GM11168 (cell line): ENCODE measurements around the gene TLE1.

Experiments
- in situ Hi-C: fragments of 300-500 bp; cut with MboI; formaldehyde crosslinking; loops from one replicate; pipeline ENCODE4 v1.12.0; 2022; ENCODE audit warnings: low sequenced_read_pairs; ENCODE audit not compliant: unreplicated experiment

The TLE1 gene

GRCh38 chr9:81586786-81587185, 102.6 kb downstream of the TLE1 start:
- in situ Hi-C loops, result no loop called here

GRCh38 chr9:81585191-81585763, 104.1 kb downstream of the TLE1 start:
- in situ Hi-C loops, result no loop called here

- in situ Hi-C loops, result no loop called here
Measured at GRCh38 chr9:81584099-81584498, 105.2 kb downstream of the TLE1 start.

GRCh38 chr9:81581986-81582385, 107.4 kb downstream of the TLE1 start:
- in situ Hi-C loops, result no loop called here

GRCh38 chr9:81579381-81579780, 110.0 kb downstream of the TLE1 start:
- in situ Hi-C loops, result no loop called here

- in situ Hi-C loops, result no loop called here
Measured at GRCh38 chr9:81578606-81579005, 110.7 kb downstream of the TLE1 start.

- in situ Hi-C loops, result no loop called here
Measured at GRCh38 chr9:81575956-81576355, 113.4 kb downstream of the TLE1 start.

GRCh38 chr9:81574405-81574804, 114.9 kb downstream of the TLE1 start:
- in situ Hi-C loops, result no loop called here

GRCh38 chr9:81573415-81574321, 115.7 kb downstream of the TLE1 start:
- in situ Hi-C loops, result no loop called here

GRCh38 chr9:81570083-81570482, 119.3 kb downstream of the TLE1 start:
- in situ Hi-C loops, result no loop called here

- in situ Hi-C loops, result no loop called here
Measured at GRCh38 chr9:81566074-81566698, 123.2 kb downstream of the TLE1 start.

GRCh38 chr9:81565609-81566008, 123.7 kb downstream of the TLE1 start:
- in situ Hi-C loops, result no loop called here

GRCh38 chr9:81565144-81565543, 124.2 kb downstream of the TLE1 start:
- in situ Hi-C loops, result no loop called here

- in situ Hi-C loops, result no loop called here
Measured at GRCh38 chr9:81564632-81565031, 124.7 kb downstream of the TLE1 start.

GRCh38 chr9:81563739-81564138, 125.6 kb downstream of the TLE1 start:
- in situ Hi-C loops, result no loop called here

- in situ Hi-C loops, result no loop called here
Measured at GRCh38 chr9:81563020-81563407, 126.3 kb downstream of the TLE1 start.

- in situ Hi-C loops, result no loop called here
Measured at GRCh38 chr9:81562231-81563019, 126.9 kb downstream of the TLE1 start.

GRCh38 chr9:81560851-81561732, 128.3 kb downstream of the TLE1 start:
- in situ Hi-C loops, result no loop called here

GRCh38 chr9:81559709-81560108, 129.6 kb downstream of the TLE1 start:
- in situ Hi-C loops, result no loop called here

- in situ Hi-C loops, result no loop called here
Measured at GRCh38 chr9:81559197-81559596, 130.2 kb downstream of the TLE1 start.
